Peyer's patch (tissue), 4 donors: Measurements from ENCODE around the gene DNAH6.

Experiments
- CTCF ChIP-seq, 6 experiments: fragments of 450-650 bp in 4 of 6; fragments of 200-600 bp in 2 of 6; sonication (generic) in 1 of 6; IDR thresholded peaks; one replicate each; pipeline ENCODE4 v1.5.1; 2017 to 2019; ENCODE audit warnings: antibody characterized with exemption in 6 of 6, mild to moderate bottlenecking in 3 of 6, moderate library complexity in 1 of 6
- POLR2A ChIP-seq, 2 donors: fragments of 450-650 bp; IDR thresholded peaks; one replicate each; pipeline ENCODE4 v1.5.1; 2017; ENCODE audit warnings: antibody characterized with exemption in 2 of 2, mild to moderate bottlenecking in 2 of 2, moderate library complexity in 2 of 2

- TF ChIP-seq CTCF (IDR thresholded peaks at IDR 0.05) (no peak), POLR2A (IDR thresholded peaks at IDR 0.05) (no peak)
Measured at GRCh38 chr2:84674099-84674498, 157.8 kb downstream of the DNAH6 start.
